G401 (cell line): ENCODE data around the gene DGKB. TPM values are rescaled to one million over a fixed set of nuclear protein-coding genes. Genes with fewer than 3 reads are reported as not detected.

Experiments
- DNase-seq: peaks from one replicate; pipeline ENCODE4 v3.0.0-alpha.2; 2015; ENCODE audit warnings: low spot score
- in situ Hi-C: cut with HindIII; loops from 2 replicates; pipeline ENCODE4 v1.10.0; 2016; ENCODE audit warnings: low sequenced_read_pairs, mixed read lengths
- total RNA-seq: library from RNA; depleted of rRNA; stranded (reverse); fragments of >200 nt; shearing (Covaris generic); gene quantifications from 2 replicates; pipeline ENCODE4 v1.2.3, GENCODE V29; 2014

DGKB gene
- total RNA-seq, 1 experiment from 2014 or later: not detected

- DNase-seq: peak; percentile 6
- in situ Hi-C loops: no loop called here
These were observed 264.6 kb downstream of the DGKB start for GRCh38 chr7:14637968-14638367.

DNA sequence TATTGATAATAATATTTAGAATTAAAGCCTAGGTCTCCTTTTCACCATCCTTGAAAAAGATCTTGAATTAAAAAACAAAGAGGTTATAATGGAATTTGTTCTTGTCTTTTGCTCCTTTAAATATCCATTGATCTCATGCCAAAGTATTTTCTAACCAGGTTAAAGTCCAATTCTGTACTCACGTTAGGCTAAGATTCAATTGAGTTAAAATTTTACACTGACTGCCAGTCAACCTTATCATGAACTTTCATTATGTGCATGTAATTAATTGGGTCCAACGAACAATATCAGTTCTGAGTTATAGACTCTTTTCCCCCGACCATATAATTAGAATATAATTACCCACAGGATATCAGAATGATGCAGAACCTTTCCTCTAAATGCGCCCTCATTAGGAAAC, 266.6 kb downstream of the DGKB start:
- no peak for DNase-seq
- in situ Hi-C loops: no loop called here

GRCh38 chr7:14630048-14630447, 272.5 kb downstream of the DGKB start:
- in situ Hi-C loops: no loop called here
- DNase-seq: no peak

- DNase-seq: no peak
- in situ Hi-C loops: no loop called here
These were observed 274.0 kb downstream of the DGKB start for GRCh38 chr7:14628516-14628915.

GRCh38 chr7:14626076-14626475, 276.5 kb downstream of the DGKB start:
- in situ Hi-C loops: no loop called here
- DNase-seq: no peak

- DNase-seq: no peak
- in situ Hi-C loops: no loop called here
These were observed 280.0 kb downstream of the DGKB start for GRCh38 chr7:14622559-14622958.

- in situ Hi-C loops: no loop called here
- DNase-seq: no peak
These were observed 296.4 kb downstream of the DGKB start for GRCh38 chr7:14606101-14606500.

- in situ Hi-C loops: no loop called here
- no peak for DNase-seq
These were observed 297.9 kb downstream of the DGKB start for GRCh38 chr7:14604606-14605005.

- in situ Hi-C loops: no loop called here
- no peak for DNase-seq
These were observed 299.7 kb downstream of the DGKB start for GRCh38 chr7:14602851-14603250.

DNA sequence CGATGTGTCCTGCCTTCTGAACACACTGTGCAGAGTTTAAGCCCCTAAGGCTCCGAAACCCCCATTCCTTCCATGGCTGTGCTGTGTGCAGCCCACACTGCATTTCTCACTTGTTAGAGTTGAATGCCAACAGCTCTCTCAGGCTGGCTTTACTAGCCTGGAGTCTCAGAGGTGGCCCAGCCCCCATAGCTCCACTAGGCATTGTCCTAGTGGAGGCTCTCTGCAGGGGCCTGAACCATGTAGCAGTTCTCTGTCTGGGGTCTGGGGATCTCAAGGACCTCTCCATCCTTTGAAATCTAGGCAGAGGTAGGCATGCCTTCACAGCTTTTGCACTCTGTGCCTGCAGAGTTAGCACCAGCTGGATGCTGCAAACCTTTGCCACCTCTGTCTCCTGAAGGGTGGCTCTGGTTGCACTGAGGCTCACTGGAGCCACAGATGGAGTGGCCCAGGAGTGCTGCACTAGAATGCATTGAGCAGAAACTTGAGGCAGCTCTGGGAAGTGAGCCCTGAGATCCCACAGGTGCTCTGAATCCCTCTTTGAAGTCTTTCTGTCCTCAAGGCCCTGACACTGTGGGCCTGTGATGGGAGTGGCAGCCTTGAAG, 301.7 kb downstream of the DGKB start:
- in situ Hi-C loops: no loop called here
- no peak for DNase-seq

DNA sequence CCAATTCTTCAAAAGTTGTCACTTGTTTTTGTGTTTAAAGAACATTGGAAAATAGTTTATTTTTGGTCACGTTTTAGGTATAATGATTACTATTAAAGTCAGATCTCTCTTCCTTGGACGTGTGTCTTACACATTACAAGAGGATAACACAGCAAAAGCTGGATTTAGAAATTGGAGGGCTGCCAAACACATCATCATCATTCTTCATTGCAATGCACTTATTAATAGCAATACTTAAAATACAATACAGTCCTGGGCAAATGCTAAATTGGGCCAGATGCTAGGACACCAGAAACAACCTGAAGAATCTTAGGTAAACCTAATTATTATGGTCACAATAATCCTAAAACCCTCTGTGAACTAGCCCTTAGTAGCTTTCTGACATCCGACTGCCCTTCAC, 303.6 kb downstream of the DGKB start:
- in situ Hi-C loops: no loop called here
- no peak for DNase-seq

GRCh38 chr7:14596421-14596820, 306.1 kb downstream of the DGKB start:
- no peak for DNase-seq
- in situ Hi-C loops: no loop called here

DNA sequence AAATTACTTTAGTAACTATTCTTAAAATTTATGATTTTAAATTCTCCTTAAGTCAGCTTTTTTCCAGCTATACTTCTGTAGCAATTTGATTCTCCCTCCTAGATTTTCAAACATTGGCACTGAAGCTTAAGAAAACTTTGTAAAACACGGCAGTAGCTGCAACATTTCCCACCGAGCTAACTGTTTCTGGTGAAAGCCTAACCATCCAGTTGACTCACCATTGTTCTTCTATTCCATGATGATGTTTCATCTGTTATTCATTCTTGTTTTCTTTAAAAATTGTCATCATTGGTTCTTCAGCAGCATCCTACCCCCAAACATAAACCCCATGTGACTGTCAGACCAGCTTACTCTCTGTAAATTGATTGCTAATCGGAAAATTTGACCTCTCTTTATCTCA, 312.3 kb downstream of the DGKB start:
- in situ Hi-C loops: no loop called here
- no peak for DNase-seq

DNA sequence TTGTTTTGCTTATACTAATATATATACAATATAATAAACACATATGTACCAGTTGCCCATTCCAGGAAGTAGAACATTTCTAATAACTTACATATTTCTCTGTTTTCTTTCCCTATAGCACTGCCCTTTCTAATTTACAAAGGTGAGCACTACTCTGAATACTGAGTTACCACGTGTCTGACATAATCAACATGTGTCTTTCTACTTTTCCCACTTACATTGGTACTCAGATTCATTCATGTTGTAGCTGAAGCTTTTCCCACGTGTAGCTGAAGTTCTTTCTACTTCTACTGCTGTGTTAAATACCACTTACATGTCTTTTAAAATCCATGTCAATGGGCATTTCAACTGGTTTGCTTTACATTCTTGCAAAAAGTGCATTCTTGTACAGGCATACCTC, 317.3 kb downstream of the DGKB start:
- in situ Hi-C loops: no loop called here
- no peak for DNase-seq

- DNase-seq: no peak
- in situ Hi-C loops: no loop called here
These were observed 319.0 kb downstream of the DGKB start for GRCh38 chr7:14583518-14583917.

- in situ Hi-C loops: no loop called here
- no peak for DNase-seq
These were observed 320.5 kb downstream of the DGKB start for GRCh38 chr7:14582010-14582409.

DNA sequence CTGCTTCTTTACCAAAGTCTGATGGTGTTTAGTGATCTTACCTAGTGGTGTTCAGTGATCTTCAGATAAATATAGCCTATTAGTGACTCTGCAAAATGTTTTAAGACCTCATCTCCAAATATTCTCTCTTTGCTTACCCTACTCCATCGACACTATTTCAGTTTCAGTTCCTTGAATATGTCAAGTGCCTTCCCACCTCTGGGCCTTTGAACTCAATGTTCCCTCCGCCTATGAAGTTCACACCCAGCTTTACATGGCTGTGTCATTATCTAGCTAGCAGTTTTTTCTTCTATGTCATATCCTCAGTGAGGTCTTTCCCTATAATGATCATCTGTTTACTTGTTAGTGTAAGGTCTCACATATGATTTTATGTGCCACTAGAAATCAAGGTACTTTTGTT, 322.6 kb downstream of the DGKB start:
- DNase-seq: no peak
- in situ Hi-C loops: no loop called here

DNA sequence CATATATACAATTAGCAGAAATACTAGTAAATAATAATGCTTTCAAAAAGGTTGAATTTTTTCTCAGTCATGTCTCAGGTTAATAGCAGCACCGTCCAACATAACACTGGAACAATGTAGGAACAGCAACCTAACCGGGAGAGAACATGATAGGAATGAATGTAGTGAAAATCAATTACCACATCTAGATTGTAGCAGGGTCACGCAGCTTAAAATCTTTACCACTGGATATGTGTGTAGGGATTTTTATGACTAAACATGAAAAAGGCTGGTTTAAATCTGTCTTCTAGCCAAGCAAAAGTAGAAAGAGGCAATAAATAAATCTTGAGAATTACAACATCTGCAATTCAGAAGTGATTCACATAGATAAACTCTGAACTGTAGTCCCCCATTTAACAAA, 326.0 kb downstream of the DGKB start:
- no peak for DNase-seq
- in situ Hi-C loops: no loop called here

DNA sequence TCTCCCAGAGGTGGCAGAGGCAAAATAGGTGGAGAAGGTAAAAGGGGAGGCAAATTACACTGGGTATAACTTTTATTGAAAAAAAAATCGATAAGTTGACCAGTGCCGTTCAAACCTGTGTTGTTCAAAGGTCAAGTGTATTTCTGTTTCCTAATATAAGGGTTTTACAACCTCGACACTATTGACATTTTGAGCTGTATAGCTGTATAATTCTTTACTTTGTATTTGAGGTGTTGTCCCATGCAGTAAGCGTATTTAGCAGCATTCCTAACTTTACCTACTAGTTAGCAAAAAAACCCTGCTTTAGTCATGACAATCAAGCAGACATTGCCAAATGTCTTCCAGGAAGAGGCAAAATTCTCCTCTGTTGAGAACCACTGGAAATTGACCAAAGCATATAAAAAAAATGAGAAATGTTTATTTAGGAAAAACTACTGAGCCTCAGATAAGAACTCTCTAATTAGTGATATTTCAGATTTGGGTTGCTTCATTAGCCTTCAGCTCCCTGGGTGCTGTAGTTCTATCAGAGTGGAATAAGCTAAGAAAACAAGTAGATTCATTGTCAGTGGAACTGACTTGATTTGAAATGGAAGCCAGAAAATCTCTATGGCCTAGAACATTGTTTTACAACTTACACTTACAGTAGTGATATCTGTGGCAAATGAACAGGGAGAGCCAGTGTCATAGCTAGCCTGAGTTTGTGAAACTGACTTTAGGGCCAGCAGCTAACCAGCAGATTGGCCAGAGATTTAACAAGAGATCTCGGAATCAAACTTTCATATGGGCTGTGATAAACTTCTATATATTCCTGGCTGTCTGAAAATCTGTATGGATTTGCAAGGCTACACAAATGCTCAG, 331.6 kb downstream of the DGKB start:
- in situ Hi-C loops: no loop called here
- no peak for DNase-seq

DNA sequence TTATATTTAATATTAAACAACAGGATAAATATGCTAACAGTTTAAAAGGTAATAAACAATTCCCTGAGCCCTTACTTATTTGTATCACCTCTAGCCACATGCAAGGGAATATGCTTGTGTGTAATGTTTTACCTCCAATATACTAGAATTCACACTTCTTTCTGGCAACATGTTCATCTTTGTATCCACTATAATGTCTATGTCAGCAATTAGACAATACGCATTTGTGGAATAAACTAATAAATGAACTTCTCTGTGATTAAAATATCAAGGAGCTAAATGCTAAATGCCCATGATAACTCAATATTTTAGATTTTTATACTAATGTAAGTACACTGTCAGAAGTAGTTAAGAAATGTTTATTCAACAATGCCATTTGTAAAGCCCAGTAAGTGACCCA, 350.5 kb downstream of the DGKB start:
- no peak for DNase-seq
- in situ Hi-C loops: no loop called here

DNA sequence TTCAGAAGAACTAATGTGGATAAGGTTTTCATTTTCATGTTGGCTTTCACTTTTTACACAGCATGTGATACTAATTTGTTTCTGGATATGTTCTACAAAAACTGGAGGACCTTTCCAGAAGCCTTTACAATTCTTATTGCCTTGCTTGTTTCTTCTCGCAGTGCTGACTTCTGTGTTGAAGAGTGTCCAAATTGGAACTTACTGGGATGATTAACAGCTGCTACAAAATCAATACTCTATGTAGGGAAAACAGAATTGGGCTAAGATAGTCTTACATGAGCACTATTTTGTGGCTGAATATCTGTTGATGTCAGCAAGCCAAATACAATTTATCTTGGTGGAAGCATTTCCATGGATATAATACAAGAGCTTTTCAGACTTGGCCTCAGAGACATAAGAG, 351.2 kb downstream of the DGKB start:
- peak; percentile 9 for DNase-seq
- in situ Hi-C loops: no loop called here
